Stimulated activated CD4-positive, alpha-beta T cell treated with anti-CD3 and anti-CD28 coated beads, Interleukin-2, amount 100 ng/mL, for 48 hours (primary cell): Measurements from ENCODE around the gene NDFIP1.

Source experiments
- DNase-seq, 2 donors: peaks; one replicate each; pipeline ENCODE4 v3.0.0-alpha.2; 2020

The NDFIP1 gene

DNA sequence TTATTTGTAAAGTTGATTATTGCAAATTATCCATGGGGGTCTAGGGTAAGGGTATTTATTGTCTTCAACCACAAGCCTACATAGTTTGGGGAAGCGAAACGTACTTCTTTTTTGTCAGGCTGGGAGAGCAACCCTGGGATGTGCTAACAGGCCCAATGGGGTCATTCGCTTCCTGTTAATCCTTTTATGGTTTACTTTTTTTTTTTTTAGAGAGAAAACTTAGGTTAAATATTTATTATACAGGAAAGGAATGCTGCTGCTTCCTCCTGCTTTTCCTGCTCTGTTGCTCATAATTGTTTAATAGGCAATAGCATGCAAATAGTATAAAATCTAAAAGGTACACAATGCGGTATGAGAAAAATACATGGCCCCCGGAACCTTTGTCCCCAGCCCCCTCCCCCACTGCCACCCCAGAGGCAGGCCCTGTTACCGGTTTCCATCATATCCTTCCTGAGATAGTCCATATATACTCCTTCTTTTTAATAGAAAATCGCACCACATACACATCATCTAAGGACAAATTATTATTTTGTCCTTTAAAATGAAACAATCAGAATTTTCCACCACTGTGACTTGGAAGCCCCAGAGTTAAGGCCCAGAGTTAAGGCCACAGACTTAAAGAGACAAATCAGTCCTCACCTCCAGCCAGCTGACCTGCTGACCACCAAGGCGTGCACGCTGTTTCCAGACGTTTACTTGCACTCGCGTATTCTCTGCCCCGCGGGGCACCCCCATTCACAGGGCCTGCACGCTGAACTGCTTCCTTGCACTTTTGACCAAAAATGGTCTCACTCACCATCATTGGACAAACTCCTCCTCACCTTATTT, 83.9 kb downstream of the NDFIP1 start:
- no peak for DNase-seq

DNA sequence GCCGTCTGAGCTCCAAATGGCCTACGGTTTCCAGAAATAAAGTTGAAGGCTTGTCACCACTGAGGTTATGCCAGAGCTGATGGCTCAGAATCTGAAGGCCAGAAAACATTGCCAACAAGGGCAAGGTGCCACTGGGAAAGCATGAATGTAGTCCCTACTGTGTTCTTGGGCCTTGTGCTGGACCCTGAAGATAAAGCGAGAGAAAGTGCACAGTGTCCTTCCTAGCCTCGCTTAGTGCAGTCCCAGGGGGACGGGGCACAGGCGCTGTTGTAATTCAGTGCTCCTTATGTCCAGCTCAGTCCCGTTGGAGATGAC, 84.5 kb downstream of the NDFIP1 start:
- DNase-seq = no peak

DNA sequence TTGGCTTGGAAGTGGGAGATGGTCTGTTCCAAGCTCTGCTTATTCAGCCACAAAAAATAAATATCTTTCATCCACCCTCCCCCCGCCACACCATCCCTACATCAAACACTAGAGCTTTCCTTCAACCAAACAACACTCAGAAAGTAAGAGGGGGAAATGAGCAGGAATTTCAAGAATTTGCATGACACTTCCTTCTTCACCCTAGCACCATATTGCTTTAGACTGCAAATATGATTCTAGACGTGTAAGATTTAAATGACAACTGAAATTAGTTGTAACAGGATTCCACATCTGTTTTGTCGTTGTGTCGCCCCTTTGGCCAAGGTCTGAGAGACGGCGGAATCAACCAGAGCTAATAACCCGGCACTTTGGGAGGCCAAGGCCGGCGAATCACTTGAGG, 88.5 kb downstream of the NDFIP1 start:
- no peak for DNase-seq

DNA sequence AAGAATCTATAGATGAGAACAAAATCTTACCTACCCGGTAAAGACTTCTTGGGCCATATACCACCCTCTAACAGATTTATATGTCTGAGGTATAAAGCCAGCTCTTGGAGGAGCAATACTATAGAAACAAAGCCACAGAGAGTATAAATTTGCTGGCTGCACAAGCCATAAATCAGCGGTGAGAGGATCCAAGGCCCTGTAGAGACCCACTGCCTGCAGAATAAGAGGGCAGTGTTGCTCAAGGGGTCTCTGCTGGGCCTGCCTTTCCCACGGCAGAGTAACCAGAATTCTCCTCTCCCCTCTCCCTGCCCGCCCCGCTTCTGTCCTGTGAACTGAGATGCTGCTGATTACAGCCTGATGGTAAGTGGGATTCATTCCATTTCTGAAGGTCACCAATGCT, 89.2 kb downstream of the NDFIP1 start:
- DNase-seq = no peak

GRCh38 chr5:142199388-142199787, 90.8 kb downstream of the NDFIP1 start:
- no peak for DNase-seq

DNA sequence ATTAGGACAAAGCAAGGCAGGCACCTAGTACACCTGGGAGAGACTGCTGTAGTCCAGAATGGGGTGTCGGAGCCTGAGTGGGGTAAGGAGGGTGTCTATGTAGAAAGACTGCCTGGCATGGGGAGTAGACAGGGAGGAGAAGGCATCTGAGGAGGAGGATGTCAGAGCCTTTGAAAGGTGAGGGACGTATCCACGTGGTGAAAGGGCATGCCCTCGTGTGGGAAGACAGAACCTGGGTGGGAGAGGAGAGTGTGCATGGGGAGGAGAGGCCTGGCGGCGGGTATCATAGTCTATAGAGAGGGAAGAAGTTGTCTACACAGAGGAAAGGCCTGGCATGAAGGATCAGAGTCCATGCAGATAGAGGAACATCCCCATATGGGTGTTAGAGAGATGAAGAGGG, 91.8 kb downstream of the NDFIP1 start:
- DNase-seq = no peak

- DNase-seq = no peak
Measured at GRCh38 chr5:142201471-142201887, 92.9 kb downstream of the NDFIP1 start.

- DNase-seq = no peak
Measured at GRCh38 chr5:142202282-142202681, 93.7 kb downstream of the NDFIP1 start.
